OCI-LY1 (cell line): ENCODE measurements around the gene CYP2W1.

Experiments
- H2AFZ ChIP-seq: fragments of 200-600 bp; sonication (generic), shearing (Covaris generic); 2 replicates; pipeline ENCODE4 v1.6.0; 2014; ENCODE audit warnings: antibody characterized with exemption, mild to moderate bottlenecking, low read length
- H3F3A ChIP-seq: fragments of 200-600 bp; sonication (generic), shearing (Covaris generic); 2 replicates; pipeline ENCODE4 v1.6.0; 2014; ENCODE audit warnings: mild to moderate bottlenecking, antibody characterized with exemption, low read length, moderate library complexity; ENCODE audit not compliant: insufficient read depth
- H3K27ac ChIP-seq: fragments of 200-600 bp; sonication (generic); 2 replicates; pipeline ENCODE4 v1.5.1; 2014; ENCODE audit warnings: low read length, mixed run types, mild to moderate bottlenecking, low read depth; ENCODE audit not compliant: poor library complexity, severe bottlenecking
- H3K27me3 ChIP-seq: fragments of 200-600 bp; sonication (generic); 2 replicates; pipeline ENCODE4 v1.6.0; 2014; ENCODE audit warnings: antibody characterized with exemption, mild to moderate bottlenecking, low read length, moderate library complexity; ENCODE audit not compliant: insufficient read depth
- H3K36me3 ChIP-seq: fragments of 200-600 bp; sonication (generic); 2 replicates; pipeline ENCODE4 v1.6.1; 2014; ENCODE audit warnings: mild to moderate bottlenecking, antibody characterized with exemption, low read length, moderate library complexity, mixed read lengths; ENCODE audit not compliant: insufficient read depth
- H3K4me1 ChIP-seq: fragments of 200-600 bp; sonication (generic); 2 replicates; pipeline ENCODE4 v1.5.1; 2014; ENCODE audit warnings: mild to moderate bottlenecking, low read length, moderate library complexity; ENCODE audit not compliant: insufficient read depth, severe bottlenecking
- H3K4me2 ChIP-seq: fragments of 200-600 bp; sonication (generic), shearing (Covaris generic); 2 replicates; pipeline ENCODE4 v1.6.1; 2014; ENCODE audit warnings: low read length
- H3K4me3 ChIP-seq: fragments of 200-600 bp; sonication (generic); 2 replicates; pipeline ENCODE4 v1.5.1; 2014; ENCODE audit warnings: low read length, low read depth, mild to moderate bottlenecking, mixed read lengths; ENCODE audit not compliant: poor library complexity, severe bottlenecking
- H3K79me2 ChIP-seq: fragments of 200-600 bp; shearing (Covaris generic); 2 replicates; pipeline ENCODE4 v1.6.1; 2016; ENCODE audit warnings: mixed run types, low read length, mixed read lengths; ENCODE audit not compliant: insufficient read depth
- H3K9ac ChIP-seq: fragments of 200-600 bp; sonication (generic), shearing (Covaris generic); 2 replicates; pipeline ENCODE4 v1.6.1; 2014; ENCODE audit warnings: mild to moderate bottlenecking, low read length, mixed read lengths
- H3K9me2 ChIP-seq: fragments of 200-600 bp; sonication (generic), shearing (Covaris generic); 2 replicates; pipeline ENCODE4 v1.6.1; 2014; ENCODE audit warnings: low read depth, mild to moderate bottlenecking, low read length, mixed read lengths
- H3K9me3 ChIP-seq: fragments of 200-600 bp; shearing (Covaris generic); 2 replicates; pipeline ENCODE4 v1.6.1; 2014; ENCODE audit warnings: low read length, mixed read lengths
- H4K20me1 ChIP-seq: fragments of 200-600 bp; sonication (generic), shearing (Covaris generic); 2 replicates; pipeline ENCODE4 v1.6.0; 2016; ENCODE audit warnings: mild to moderate bottlenecking, low read length; ENCODE audit not compliant: insufficient read depth
- CTCF ChIP-seq: fragments of 200-600 bp; sonication (generic), shearing (Covaris generic); IDR thresholded peaks from 2 replicates; pipeline ENCODE4 v1.5.1; 2017; ENCODE audit warnings: mild to moderate bottlenecking, antibody characterized with exemption, low read length, moderate library complexity, mixed read lengths
- EZH2 ChIP-seq: fragments of 200-600 bp; sonication (generic), shearing (Covaris generic); IDR thresholded peaks from 2 replicates; pipeline ENCODE4 v1.8.0; 2017; ENCODE audit warnings: borderline replicate concordance, mixed run types, mild to moderate bottlenecking, antibody characterized with exemption, low read length, moderate library complexity, mixed read lengths

Gene CYP2W1

GRCh38 chr7:945556-946255 lies 37.3 kb upstream of the CYP2W1 start:
- Histone ChIP-seq H3K27me3 (no peaks in the 10 kb centered on the region; the same call in 1 of the 2 replicates), H3K9me3 (0 out of 2 replicates have a peak, but pooled peaks cover 2% of the 10 kb centered on the region), H3K36me3 (no peaks in the 10 kb centered on the region), H3K9me2 (no peaks in the 10 kb centered on the region), H3K4me3 (no peak overlapping the region), H2AFZ (no peak overlapping the region), H3K4me2 (no peak overlapping the region), H3K4me1 (no peaks in the 10 kb centered on the region), H3K27ac (no peak overlapping the region), H4K20me1 (no peaks in the 10 kb centered on the region), H3K79me2 (no peaks in the 10 kb centered on the region), H3F3A (no peaks in the 10 kb centered on the region), H3K9ac (no peak overlapping the region)
- no peak for TF ChIP-seq CTCF
- TF ChIP-seq EZH2 = no peak

GRCh38 chr7:946256-946996 lies 36.6 kb upstream of the CYP2W1 start:
- Histone ChIP-seq H3F3A (no peaks in the 10 kb centered on the region), H3K9me2 (no peaks in the 10 kb centered on the region), H3K27me3 (no peaks in the 10 kb centered on the region), H3K4me2 (no peak overlapping the region), H3K9me3 (no peaks in the 10 kb centered on the region), H3K27ac (no peak overlapping the region), H3K4me3 (no peak overlapping the region), H3K9ac (no peak overlapping the region), H3K36me3 (no peaks in the 10 kb centered on the region), H4K20me1 (no peaks in the 10 kb centered on the region), H3K4me1 (no peaks in the 10 kb centered on the region), H3K79me2 (no peaks in the 10 kb centered on the region), H2AFZ (no peak overlapping the region)
- TF ChIP-seq EZH2 = no peak
- no peak for TF ChIP-seq CTCF

- no peak for TF ChIP-seq CTCF
- TF ChIP-seq EZH2 = no peak
- H3K9me2 ChIP-seq = no peaks in the 10 kb centered on the region
- H3K9me3 ChIP-seq = no peaks in the 10 kb centered on the region
- H2AFZ ChIP-seq = no peak overlapping the region
- no peaks in the 10 kb centered on the region for H3K36me3 ChIP-seq
- H3F3A ChIP-seq = no peaks in the 10 kb centered on the region
- H3K4me3 ChIP-seq = no peak overlapping the region
- H3K79me2 ChIP-seq = no peaks in the 10 kb centered on the region
- H3K4me2 ChIP-seq = no peak overlapping the region
- no peaks in the 10 kb centered on the region for H3K27me3 ChIP-seq
- H3K9ac ChIP-seq = no peak overlapping the region
- H4K20me1 ChIP-seq = no peaks in the 10 kb centered on the region
- no peaks in the 10 kb centered on the region for H3K4me1 ChIP-seq
- no peak overlapping the region for H3K27ac ChIP-seq
Measured at GRCh38 chr7:947391-948210, 35.4 kb upstream of the CYP2W1 start.
